CD14-positive monocyte (primary cell): ENCODE data around the gene MS4A18. TPM values are rescaled to one million over a fixed set of nuclear protein-coding genes. Genes with fewer than 3 reads are reported as not detected.

Source experiments
- DNase-seq, 3 donors: peaks; one replicate each; pipeline ENCODE4 v3.0.0-alpha.2; 2011 to 2022
- H2AFZ ChIP-seq: 2 replicates; pipeline ENCODE4 v1.6.0; 2012; ENCODE audit warnings: mild to moderate bottlenecking, low read depth, low read length, inconsistent platforms; ENCODE audit not compliant: insufficient read depth, poor library complexity, severe bottlenecking
- H3K27ac ChIP-seq, 2 donors: 1 replicate in 1 of 2; 2 replicates in 1 of 2; pipeline ENCODE4 v1.5.1; 2012 to 2013; ENCODE audit warnings: low read length in 2 of 2, control low read depth in 1 of 2, inconsistent platforms in 1 of 2, low read depth in 1 of 2, mild to moderate bottlenecking in 1 of 2
- H3K27me3 ChIP-seq, 2 donors: one replicate each; pipeline versions ENCODE4 v1.6.0 to v1.6.1; 2011 to 2013; ENCODE audit warnings: low read length in 2 of 2; ENCODE audit not compliant: control insufficient read depth in 2 of 2, insufficient read depth in 2 of 2
- H3K36me3 ChIP-seq, 2 donors: replicated peaks in 1 of 2; 1 replicate in 1 of 2; 2 replicates in 1 of 2; pipeline versions ENCODE4 v1.5.1 to v1.6.1; 2012 to 2013; ENCODE audit warnings: low read length in 2 of 2, control low read depth in 1 of 2, inconsistent platforms in 1 of 2, mild to moderate bottlenecking in 1 of 2; ENCODE audit not compliant: insufficient read depth in 2 of 2, control insufficient read depth in 1 of 2
- H3K4me1 ChIP-seq, 2 donors: 1 replicate in 1 of 2; 2 replicates in 1 of 2; pipeline versions ENCODE4 v1.5.1 to v1.6.1; 2012 to 2013; ENCODE audit warnings: low read length in 2 of 2, control low read depth in 1 of 2, inconsistent platforms in 1 of 2, mild to moderate bottlenecking in 1 of 2, moderate library complexity in 1 of 2; ENCODE audit not compliant: insufficient read depth in 2 of 2, control insufficient read depth in 1 of 2
- H3K4me2 ChIP-seq: replicated peaks from 2 replicates; pipeline ENCODE3; 2012; ENCODE audit warnings: low read length, moderate library complexity, mild to moderate bottlenecking; ENCODE audit not compliant: poor library complexity, severe bottlenecking; ENCODE audit errors: extremely low read depth
- H3K4me3 ChIP-seq, 3 experiments: fragments of 200-600 bp in 1 of 3; sonication (generic) in 1 of 3; replicated peaks in 1 of 3; 1 replicate in 2 of 3; 2 replicates in 1 of 3; pipeline ENCODE4 v1.5.1; 2011 to 2013; ENCODE audit warnings: low read length in 3 of 3, mild to moderate bottlenecking in 3 of 3, control low read depth in 2 of 3, low read depth in 2 of 3, inconsistent platforms in 1 of 3, moderate library complexity in 1 of 3
- H3K79me2 ChIP-seq: 2 replicates; pipeline ENCODE4 v1.6.0; 2012; ENCODE audit warnings: mild to moderate bottlenecking, control low read depth, inconsistent platforms, low read length, moderate library complexity; ENCODE audit not compliant: insufficient read depth
- H3K9ac ChIP-seq: 2 replicates; pipeline ENCODE4 v1.6.0; 2017; ENCODE audit warnings: low read length, mild to moderate bottlenecking; ENCODE audit not compliant: insufficient read depth, poor library complexity, severe bottlenecking
- H3K9me3 ChIP-seq, 2 donors: replicated peaks in 1 of 2; 1 replicate in 1 of 2; 2 replicates in 1 of 2; pipeline versions ENCODE4 v1.5.1 to v1.6.1; 2012 to 2013; ENCODE audit warnings: low read length in 2 of 2, control low read depth in 1 of 2; ENCODE audit not compliant: control insufficient read depth in 1 of 2, insufficient read depth in 1 of 2
- H4K20me1 ChIP-seq: 2 replicates; pipeline ENCODE4 v1.6.0; 2012; ENCODE audit warnings: mild to moderate bottlenecking, low read length, control low read depth, moderate library complexity; ENCODE audit not compliant: insufficient read depth
- H3K27ac Mint-ChIP-seq, 7 donors: one replicate each; pipeline ENCODE4 v1.8.0; 2020; ENCODE audit warnings: mild to moderate bottlenecking in 7 of 7, mixed read lengths in 7 of 7, moderate library complexity in 6 of 7, inconsistent platforms in 2 of 7
- H3K27me3 Mint-ChIP-seq, 3 donors: one replicate each; pipeline ENCODE4 v1.8.0; 2021 to 2022; ENCODE audit warnings: low read depth in 3 of 3, mild to moderate bottlenecking in 3 of 3, mixed read lengths in 3 of 3, moderate library complexity in 3 of 3, inconsistent platforms in 1 of 3
- H3K36me3 Mint-ChIP-seq, 2 donors: one replicate each; pipeline ENCODE4 v1.8.0; 2020; ENCODE audit warnings: mixed read lengths in 2 of 2, inconsistent platforms in 1 of 2, mild to moderate bottlenecking in 1 of 2
- H3K4me1 Mint-ChIP-seq: one replicate; pipeline ENCODE4 v1.8.0; 2020; ENCODE audit warnings: mild to moderate bottlenecking, mixed read lengths
- H3K4me3 Mint-ChIP-seq, 2 donors: one replicate each; pipeline ENCODE4 v1.8.0; 2020; ENCODE audit warnings: mild to moderate bottlenecking in 2 of 2, mixed read lengths in 2 of 2, moderate library complexity in 1 of 2
- H3K9me3 Mint-ChIP-seq, 7 donors: one replicate each; pipeline ENCODE4 v1.8.0; 2020 to 2022; ENCODE audit warnings: mixed read lengths in 7 of 7, mild to moderate bottlenecking in 6 of 7, moderate library complexity in 6 of 7, inconsistent platforms in 2 of 7
- CTCF ChIP-seq: fragments of 200-600 bp; IDR thresholded peaks from one replicate; pipeline ENCODE4 v1.8.0; 2022; ENCODE audit warnings: antibody characterized with exemption, mild to moderate bottlenecking
- WGBS: methylation state at CpG from one replicate; pipeline ENCODE4 v1.1.5; 2013; ENCODE audit warnings: missing lambda C conversion rate; ENCODE audit not compliant: insufficient coverage; 5-methylcytosine and 5-hydroxymethylcytosine counted together
- intact Hi-C, 2 donors: fragments of 100-400 bp; cut with micrococcal nuclease; formaldehyde crosslinking; loops; one replicate each; pipeline versions ENCODE4 v1.15.0 to v1.15.1; 2023
- polyA plus RNA-seq, 3 donors: library from polyadenylated mRNA; depleted of rRNA in 1 of 3; unstranded in 2 of 3; stranded (reverse) in 1 of 3; fragments of 300-500 nt in 2 of 3; fragments of >200 nt in 1 of 3; fragmentation: Illumina TruSeq in 2 of 3; gene quantifications; 1 replicate in 2 of 3; 2 replicates in 1 of 3; pipeline ENCODE4 v1.2.3, GENCODE V29; 2012 to 2021

The MS4A18 gene
- polyA plus RNA-seq, 3 donors, result not detected

GRCh38 chr11:60777572-60777971 lies 53.1 kb downstream of the MS4A18 start:
- Histone ChIP-seq H3K27ac (no peak overlapping the region), H3K79me2 (no peaks in the 10 kb centered on the region), H3K36me3 (no peaks in the 10 kb centered on the region), H4K20me1 (no peaks in the 10 kb centered on the region), H3K4me1 (no peaks in the 10 kb centered on the region), H3K27me3 (peaks cover 0 to 3% of the 10 kb centered on the region in 2 donors), H3K9me3 (no peaks in the 10 kb centered on the region), H2AFZ (no peak overlapping the region), H3K4me3 (no peak overlapping the region), H3K9ac (no peak overlapping the region), H3K4me2 (no peak overlapping the region)
- WGBS, result 0% methylated on average over 1 of the region's 2 CpGs
- Mint-ChIP-seq H3K36me3 (no peaks in the 10 kb centered on the region), H3K27me3 (peaks cover 3 to 10% (median 9%) of the 10 kb centered on the region in 3 donors), H3K4me3 (no peak overlapping the region), H3K27ac (no peak overlapping the region), H3K9me3 (peaks cover 0 to 5% (median 0%) of the 10 kb centered on the region in 7 donors), H3K4me1 (peaks cover 5% of the 10 kb centered on the region)
- TF ChIP-seq CTCF, result no peak
- no peak for DNase-seq
- intact Hi-C loops, result no loop called here

GRCh38 chr11:60780065-60780464 lies 55.5 kb downstream of the MS4A18 start:
- H3K27me3 Mint-ChIP-seq, result peaks cover 3 to 6% (median 5%) of the 10 kb centered on the region in 3 donors

More at GRCh38 chr11:60780065-60780464, 55.5 kb downstream of the MS4A18 start:
- Histone ChIP-seq H3K79me2 (no peaks in the 10 kb centered on the region), H3K9me3 (no peaks in the 10 kb centered on the region), H3K36me3 (no peaks in the 10 kb centered on the region), H4K20me1 (no peaks in the 10 kb centered on the region), H3K4me3 (no peak overlapping the region), H3K4me1 (no peaks in the 10 kb centered on the region), H2AFZ (no peak overlapping the region), H3K27ac (no peak overlapping the region), H3K4me2 (no peak overlapping the region), H3K9ac (no peak overlapping the region), H3K27me3 (peaks cover 0 to 3% of the 10 kb centered on the region in 2 donors)
- no peak for DNase-seq
- WGBS, result 80% methylated on average over 2 of the region's 2 CpGs
- H3K27ac Mint-ChIP-seq, result no peak overlapping the region
- peaks cover 0 to 5% (median 0%) of the 10 kb centered on the region in 7 donors for H3K9me3 Mint-ChIP-seq
- H3K36me3 Mint-ChIP-seq, result no peaks in the 10 kb centered on the region
- intact Hi-C loops, result no loop called here
- no peak for TF ChIP-seq CTCF
- no peak overlapping the region for H3K4me3 Mint-ChIP-seq
- peaks cover 5% of the 10 kb centered on the region for H3K4me1 Mint-ChIP-seq
